Progenitor cell of endocrine pancreas (in vitro differentiated cells): Measurements from ENCODE around the gene HMGCS1. TPM values are rescaled to one million over a fixed set of nuclear protein-coding genes. Genes with fewer than 3 reads are reported as not detected.

Experiments used
- DNase-seq: peaks from one replicate; pipeline ENCODE4 v3.0.0; 2021; ENCODE audit warnings: low spot score; ENCODE audit not compliant: unreplicated experiment
- H3K27ac Mint-ChIP-seq: 2 replicates; pipeline ENCODE4 v1.8.0; 2021; ENCODE audit warnings: mild to moderate bottlenecking, moderate library complexity, mixed read lengths
- H3K27me3 Mint-ChIP-seq: 2 replicates; pipeline ENCODE4 v1.8.0; 2021; ENCODE audit warnings: mixed read lengths
- H3K36me3 Mint-ChIP-seq: 2 replicates; pipeline ENCODE4 v1.8.0; 2022; ENCODE audit warnings: mixed read lengths; ENCODE audit not compliant: insufficient read depth
- H3K4me1 Mint-ChIP-seq: 2 replicates; pipeline ENCODE4 v1.8.0; 2021; ENCODE audit warnings: low read depth, mixed read lengths
- H3K4me3 Mint-ChIP-seq: 2 replicates; pipeline ENCODE4 v1.8.0; 2021; ENCODE audit warnings: low read depth, mild to moderate bottlenecking, moderate library complexity, mixed read lengths
- H3K9me3 Mint-ChIP-seq: 2 replicates; pipeline ENCODE4 v1.8.0; 2021; ENCODE audit warnings: low read depth, mixed read lengths
- CTCF ChIP-seq: fragments of 200-600 bp; sonication (generic); IDR thresholded peaks from one replicate; pipeline ENCODE4 v1.5.0; 2021; ENCODE audit warnings: antibody characterized with exemption, mild to moderate bottlenecking; ENCODE audit not compliant: unreplicated experiment
- total RNA-seq: library from RNA; stranded (reverse); gene quantifications from 2 replicates; pipeline ENCODE4 v1.2.1, GENCODE V29; 2021

Gene HMGCS1
- total RNA-seq, 1 donor from 2014 or later: 170 TPM

GRCh38 chr5:43290726-43291125, 22.5 kb downstream of the HMGCS1 start:
- no peaks in the 10 kb centered on the region for H3K27me3 Mint-ChIP-seq
- H3K9me3 Mint-ChIP-seq: no peaks in the 10 kb centered on the region
- no peak for TF ChIP-seq CTCF
- no peaks in the 10 kb centered on the region for H3K4me1 Mint-ChIP-seq
- peak overlapping the region; percentile 29 for H3K27ac Mint-ChIP-seq
- no peak overlapping the region for H3K4me3 Mint-ChIP-seq
- peaks cover 24% of the 10 kb centered on the region for H3K36me3 Mint-ChIP-seq
- DNase-seq: no peak

GRCh38 chr5:43288269-43288831, 24.9 kb downstream of the HMGCS1 start:
- no peaks in the 10 kb centered on the region for H3K27me3 Mint-ChIP-seq
- peaks cover 11% of the 10 kb centered on the region for H3K36me3 Mint-ChIP-seq
- H3K9me3 Mint-ChIP-seq: no peaks in the 10 kb centered on the region
- TF ChIP-seq CTCF: no peak
- H3K27ac Mint-ChIP-seq: no peak overlapping the region
- DNase-seq: no peak
- no peak overlapping the region for H3K4me3 Mint-ChIP-seq
- no peaks in the 10 kb centered on the region for H3K4me1 Mint-ChIP-seq

GRCh38 chr5:43287493-43287892, 25.7 kb downstream of the HMGCS1 start:
- Mint-ChIP-seq H3K27ac (peak overlapping the region; percentile 56), H3K4me3 (no peak overlapping the region), H3K36me3 (peaks cover 11% of the 10 kb centered on the region), H3K27me3 (no peaks in the 10 kb centered on the region), H3K4me1 (no peaks in the 10 kb centered on the region), H3K9me3 (no peaks in the 10 kb centered on the region)
- no peak for DNase-seq
- no peak for TF ChIP-seq CTCF

DNA sequence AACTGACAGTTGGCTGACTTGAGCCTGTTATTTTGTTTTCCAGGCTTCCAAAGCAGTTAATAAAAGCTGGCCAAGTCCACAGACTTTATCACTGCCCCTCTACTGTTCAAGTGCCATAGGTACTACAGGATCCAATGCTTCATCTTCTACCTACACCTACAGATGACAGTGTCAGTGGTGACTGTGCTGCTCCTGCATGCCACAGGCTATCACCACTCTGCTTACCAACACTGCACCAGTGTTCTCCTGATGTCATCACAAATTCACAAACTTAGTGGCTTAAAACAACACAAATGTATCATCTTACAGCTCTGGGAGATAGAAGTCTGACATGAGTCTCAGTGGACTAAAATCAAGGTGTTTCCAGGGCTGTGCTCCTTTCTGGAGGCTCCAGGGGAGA, 26.6 kb downstream of the HMGCS1 start:
- TF ChIP-seq CTCF: no peak
- H3K4me3 Mint-ChIP-seq: no peak overlapping the region
- H3K27me3 Mint-ChIP-seq: no peaks in the 10 kb centered on the region
- DNase-seq: no peak
- H3K9me3 Mint-ChIP-seq: no peaks in the 10 kb centered on the region
- H3K27ac Mint-ChIP-seq: no peak overlapping the region
- H3K36me3 Mint-ChIP-seq: peaks cover 8% of the 10 kb centered on the region
- no peaks in the 10 kb centered on the region for H3K4me1 Mint-ChIP-seq

DNA sequence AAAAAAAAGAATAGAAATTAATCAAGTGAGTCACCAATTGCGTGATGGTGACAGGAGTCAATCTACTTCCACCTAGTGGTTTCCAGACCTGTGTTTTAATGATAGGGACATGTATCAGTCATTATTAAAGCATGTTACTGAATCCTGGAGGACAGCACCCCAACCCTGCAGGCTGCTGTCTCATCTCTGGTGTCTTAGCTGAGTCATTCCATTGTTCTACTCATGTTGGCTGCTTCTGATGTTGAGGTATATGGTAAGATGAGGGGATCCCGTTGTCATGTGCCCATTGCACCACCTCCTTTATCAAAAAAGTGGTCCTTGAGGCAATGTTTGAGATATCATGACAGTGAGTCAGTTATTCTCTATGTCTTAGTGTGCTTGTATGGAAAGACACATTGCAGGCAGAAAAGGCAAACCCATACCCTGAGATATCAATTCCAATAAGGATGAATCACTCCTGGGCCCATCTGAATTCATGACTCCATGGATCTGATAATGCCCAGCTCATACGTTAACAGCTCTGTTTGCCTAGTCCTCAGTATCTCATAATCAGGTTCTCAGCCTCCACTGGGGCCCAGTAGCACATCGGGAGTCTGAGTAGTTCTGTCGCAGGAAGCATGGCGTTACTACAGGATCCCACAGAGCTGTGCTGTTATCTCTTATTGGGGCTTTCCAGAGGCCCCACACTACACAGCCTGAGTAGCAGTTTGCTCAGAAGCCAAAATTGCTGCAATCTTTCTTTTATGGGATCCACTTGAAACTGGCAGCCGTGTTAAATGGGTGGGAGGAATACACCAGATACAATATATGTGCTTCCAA, 31.2 kb downstream of the HMGCS1 start:
- DNase-seq: no peak
- Mint-ChIP-seq H3K4me3 (no peak overlapping the region), H3K9me3 (no peaks in the 10 kb centered on the region), H3K4me1 (no peaks in the 10 kb centered on the region), H3K27ac (peak overlapping the region; percentile 6), H3K27me3 (no peaks in the 10 kb centered on the region), H3K36me3 (peaks cover 2% of the 10 kb centered on the region)
- no peak for TF ChIP-seq CTCF
